C4-2B (cell line): ENCODE results near the gene FBXW12.

Experiments used
- ZFX ChIP-seq: fragments of 450-650 bp; IDR thresholded peaks from 2 replicates; pipeline ENCODE4 v1.6.1; 2017
- TF ChIP-seq, protein P1 (sequence below): fragments of 450-650 bp; conservative IDR thresholded peaks from 2 replicates; pipeline ENCODE4 v1.5.1; 2017; ENCODE audit warnings: mild to moderate bottlenecking

DNA sequence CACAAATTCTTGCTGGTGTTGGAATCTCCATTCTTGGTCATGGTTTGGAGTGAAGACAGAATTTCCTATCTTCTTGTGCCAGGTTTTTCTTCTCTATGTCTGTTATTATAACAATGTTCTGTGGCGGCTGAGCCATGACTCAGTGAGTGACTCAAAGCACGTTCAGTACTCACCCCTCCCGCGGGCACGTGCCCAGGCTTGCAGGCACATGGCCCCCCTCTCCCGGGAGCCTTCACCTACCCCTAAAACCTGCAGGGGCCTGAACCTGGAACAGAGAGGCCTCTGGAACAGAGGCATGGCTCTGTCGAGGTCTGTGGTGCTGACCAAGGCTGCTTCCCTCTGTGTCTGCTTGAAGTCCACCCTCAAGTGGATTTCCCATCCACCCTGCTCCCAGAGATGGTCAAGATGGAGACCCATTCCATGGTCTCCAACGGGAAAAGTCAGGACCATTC lies 30.3 kb downstream of the FBXW12 start:
- TF ChIP-seq, protein P1, sequence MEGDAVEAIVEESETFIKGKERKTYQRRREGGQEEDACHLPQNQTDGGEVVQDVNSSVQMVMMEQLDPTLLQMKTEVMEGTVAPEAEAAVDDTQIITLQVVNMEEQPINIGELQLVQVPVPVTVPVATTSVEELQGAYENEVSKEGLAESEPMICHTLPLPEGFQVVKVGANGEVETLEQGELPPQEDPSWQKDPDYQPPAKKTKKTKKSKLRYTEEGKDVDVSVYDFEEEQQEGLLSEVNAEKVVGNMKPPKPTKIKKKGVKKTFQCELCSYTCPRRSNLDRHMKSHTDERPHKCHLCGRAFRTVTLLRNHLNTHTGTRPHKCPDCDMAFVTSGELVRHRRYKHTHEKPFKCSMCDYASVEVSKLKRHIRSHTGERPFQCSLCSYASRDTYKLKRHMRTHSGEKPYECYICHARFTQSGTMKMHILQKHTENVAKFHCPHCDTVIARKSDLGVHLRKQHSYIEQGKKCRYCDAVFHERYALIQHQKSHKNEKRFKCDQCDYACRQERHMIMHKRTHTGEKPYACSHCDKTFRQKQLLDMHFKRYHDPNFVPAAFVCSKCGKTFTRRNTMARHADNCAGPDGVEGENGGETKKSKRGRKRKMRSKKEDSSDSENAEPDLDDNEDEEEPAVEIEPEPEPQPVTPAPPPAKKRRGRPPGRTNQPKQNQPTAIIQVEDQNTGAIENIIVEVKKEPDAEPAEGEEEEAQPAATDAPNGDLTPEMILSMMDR = no peak
- TF ChIP-seq ZFX = no peak
